PC-3 (cell line): Measurements from ENCODE around the gene RASD2. TPM values are rescaled to one million over a fixed set of nuclear protein-coding genes. Genes with fewer than 3 reads are reported as not detected.

Experiments used
- ATAC-seq: fragments of 200-7000 bp; cut with Tn5 transposase; 2 replicates; pipeline ENCODE4 v1.9.1; 2020; ENCODE audit warnings: mild to moderate bottlenecking, moderate library complexity
- BruUV-seq: library from RNA; stranded (reverse); fragments of 400-500 nt; replicated peaks from 2 replicates; lab custom pipeline; 2021; lab: Mats Ljungman, UMichigan
- CTCF ChIA-PET: fragments of 300-600 bp; sonication (Branson Sonifier 250); formaldehyde crosslinking; loops from one replicate; lab custom pipeline; 2022; ENCODE audit warnings: antibody characterized with exemption; lab: Charles Lee
- POLR2A ChIA-PET: fragments of 300-600 bp; sonication (Branson Sonifier 250); formaldehyde crosslinking; loops from one replicate; lab custom pipeline; 2022; ENCODE audit warnings: antibody characterized with exemption; ENCODE audit not compliant: unreplicated experiment; lab: Charles Lee
- DNase-seq: peaks from one replicate; pipeline ENCODE4 v3.0.0-alpha.2; 2015
- H2AFZ ChIP-seq: fragments of 300-600 bp; sonication (generic); 2 replicates; pipeline ENCODE4 v1.6.0; 2016; ENCODE audit warnings: antibody characterized with exemption, low read length
- H3F3A ChIP-seq: fragments of 300-600 bp; sonication (generic); one replicate; pipeline ENCODE4 v1.6.0; 2017; ENCODE audit warnings: antibody characterized with exemption, low read length, control low read depth, mild to moderate bottlenecking; ENCODE audit not compliant: unreplicated experiment
- H3K27ac ChIP-seq: fragments of 300-600 bp; sonication (generic); 2 replicates; pipeline ENCODE4 v1.5.1; 2016; ENCODE audit warnings: mild to moderate bottlenecking, low read length
- H3K27me3 ChIP-seq: fragments of 300-600 bp; sonication (generic); 2 replicates; pipeline ENCODE4 v1.6.1; 2016; ENCODE audit warnings: low read length, mixed read lengths
- H3K36me3 ChIP-seq: fragments of 300-600 bp; sonication (generic); 2 replicates; pipeline ENCODE4 v1.6.1; 2016; ENCODE audit warnings: low read depth, mixed run types, low read length, mixed read lengths
- H3K4me1 ChIP-seq: fragments of 300-600 bp; sonication (generic); 2 replicates; pipeline ENCODE4 v1.5.1; 2016; ENCODE audit warnings: low read length; ENCODE audit not compliant: insufficient read depth
- H3K4me2 ChIP-seq: fragments of 300-600 bp; sonication (generic); 2 replicates; pipeline ENCODE4 v1.6.0; 2016; ENCODE audit warnings: low read length
- H3K4me3 ChIP-seq: fragments of 300-600 bp; sonication (generic); 2 replicates; pipeline ENCODE4 v1.5.1; 2016; ENCODE audit warnings: mild to moderate bottlenecking, low read length, mixed read lengths
- H3K79me2 ChIP-seq: fragments of 300-600 bp; sonication (generic); 2 replicates; pipeline ENCODE4 v1.6.1; 2017; ENCODE audit warnings: low read length, mixed read lengths
- H3K9ac ChIP-seq: fragments of 300-600 bp; sonication (generic); 2 replicates; pipeline ENCODE4 v1.6.0; 2016; ENCODE audit warnings: mild to moderate bottlenecking, low read length
- H3K9me2 ChIP-seq: fragments of 300-600 bp; sonication (generic); replicated peaks from 2 replicates; pipeline ENCODE4 v1.6.1; 2016; ENCODE audit warnings: mixed run types, low read length, mixed read lengths
- H3K9me3 ChIP-seq: fragments of 300-600 bp; sonication (generic); 2 replicates; pipeline ENCODE4 v1.6.1; 2016; ENCODE audit warnings: low read length, mixed read lengths
- H4K20me1 ChIP-seq: fragments of 300-600 bp; sonication (generic); 2 replicates; pipeline ENCODE4 v1.6.1; 2016; ENCODE audit warnings: low read length, mixed read lengths
- EZH2 ChIP-seq: fragments of 300-600 bp; sonication (generic); IDR thresholded peaks from one replicate; pipeline ENCODE4 v1.6.1; 2017; ENCODE audit warnings: antibody characterized with exemption, mild to moderate bottlenecking, low read length; ENCODE audit not compliant: unreplicated experiment
- EZH2phosphoT487 ChIP-seq: fragments of 300-600 bp; sonication (generic); IDR thresholded peaks from 2 replicates; pipeline ENCODE4 v1.6.1; 2018; ENCODE audit warnings: mild to moderate bottlenecking, antibody characterized with exemption, low read length, borderline replicate concordance
- intact Hi-C: fragments of 100-400 bp; cut with micrococcal nuclease; formaldehyde crosslinking; loops from 2 replicates; pipeline ENCODE4 v1.9.0; 2023
- total RNA-seq: library from RNA; depleted of rRNA; stranded (reverse); fragments of >200 nt; gene quantifications from 2 replicates; pipeline ENCODE4 v1.2.3, GENCODE V29; 2014
- TF ChIP-seq, protein P1 (sequence below): fragments of 300-600 bp; sonication (generic); conservative IDR thresholded peaks from 2 replicates; pipeline ENCODE4 v1.5.1; 2017; ENCODE audit warnings: antibody characterized with exemption, low read depth, mild to moderate bottlenecking, low read length

RASD2 gene
- total RNA-seq, 1 experiment from 2014 or later: 0.07 TPM

DNA sequence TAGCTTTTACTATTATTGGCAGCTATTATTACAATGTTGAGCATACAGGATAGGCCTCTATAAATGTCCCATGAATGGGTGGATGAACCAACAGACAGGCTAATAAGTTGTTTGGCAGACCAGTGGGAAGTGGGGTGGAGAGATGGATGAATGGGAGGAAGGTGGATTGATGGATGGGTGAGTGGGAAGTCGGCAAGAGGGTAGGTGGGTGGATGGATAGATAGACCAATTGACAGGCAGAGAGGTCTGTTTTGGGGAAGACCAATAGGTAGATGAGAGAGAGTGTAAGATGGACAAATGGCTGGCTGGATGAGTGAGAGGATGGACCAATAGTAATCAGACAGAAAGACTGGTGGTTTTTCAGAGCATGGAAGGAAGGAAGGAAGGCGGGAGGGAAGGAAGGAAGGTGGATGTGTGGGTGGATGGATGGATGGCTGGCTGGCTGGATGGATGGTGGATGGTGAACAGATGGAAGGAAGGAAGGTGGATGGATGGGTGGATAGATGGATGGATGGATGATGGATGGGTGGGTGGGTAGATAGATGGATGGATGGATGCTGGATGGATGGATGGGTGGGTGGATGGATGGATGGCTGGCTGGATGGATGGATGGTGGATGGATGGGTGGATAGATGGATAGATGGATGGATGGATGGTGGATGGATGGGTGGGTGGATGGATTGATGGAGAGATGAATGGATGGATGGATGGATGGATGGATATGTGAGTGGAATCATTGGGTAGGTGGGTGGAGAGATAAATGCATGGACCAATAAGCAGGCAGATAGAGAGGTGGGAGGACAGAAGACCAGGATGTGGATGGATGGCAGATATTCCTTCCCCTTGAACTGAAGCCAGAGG is 37.4 kb downstream of the RASD2 start:
- Histone ChIP-seq H3K27me3 (no peaks in the 10 kb centered on the region), H3K9me2 (no peaks in the 10 kb centered on the region), H3K4me3 (no peak overlapping the region), H3K27ac (no peak overlapping the region), H3K9me3 (no peaks in the 10 kb centered on the region), H3F3A (no peaks in the 10 kb centered on the region), H3K4me2 (no peak overlapping the region), H4K20me1 (no peaks in the 10 kb centered on the region), H3K79me2 (no peaks in the 10 kb centered on the region), H3K4me1 (no peaks in the 10 kb centered on the region), H3K36me3 (no peaks in the 10 kb centered on the region; the same call in 1 of the 2 replicates), H2AFZ (no peak overlapping the region), H3K9ac (no peak overlapping the region)
- ATAC-seq: no peak
- TF ChIP-seq, protein P1, sequence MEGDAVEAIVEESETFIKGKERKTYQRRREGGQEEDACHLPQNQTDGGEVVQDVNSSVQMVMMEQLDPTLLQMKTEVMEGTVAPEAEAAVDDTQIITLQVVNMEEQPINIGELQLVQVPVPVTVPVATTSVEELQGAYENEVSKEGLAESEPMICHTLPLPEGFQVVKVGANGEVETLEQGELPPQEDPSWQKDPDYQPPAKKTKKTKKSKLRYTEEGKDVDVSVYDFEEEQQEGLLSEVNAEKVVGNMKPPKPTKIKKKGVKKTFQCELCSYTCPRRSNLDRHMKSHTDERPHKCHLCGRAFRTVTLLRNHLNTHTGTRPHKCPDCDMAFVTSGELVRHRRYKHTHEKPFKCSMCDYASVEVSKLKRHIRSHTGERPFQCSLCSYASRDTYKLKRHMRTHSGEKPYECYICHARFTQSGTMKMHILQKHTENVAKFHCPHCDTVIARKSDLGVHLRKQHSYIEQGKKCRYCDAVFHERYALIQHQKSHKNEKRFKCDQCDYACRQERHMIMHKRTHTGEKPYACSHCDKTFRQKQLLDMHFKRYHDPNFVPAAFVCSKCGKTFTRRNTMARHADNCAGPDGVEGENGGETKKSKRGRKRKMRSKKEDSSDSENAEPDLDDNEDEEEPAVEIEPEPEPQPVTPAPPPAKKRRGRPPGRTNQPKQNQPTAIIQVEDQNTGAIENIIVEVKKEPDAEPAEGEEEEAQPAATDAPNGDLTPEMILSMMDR: no peak
- TF ChIP-seq EZH2phosphoT487 (no peak), EZH2 (no peak)
- ChIA-PET POLR2A (no interaction called here), CTCF (no interaction called here)
- intact Hi-C loops: no loop called here
- DNase-seq: no peak
- BruUV-seq: no TSS peak

DNA sequence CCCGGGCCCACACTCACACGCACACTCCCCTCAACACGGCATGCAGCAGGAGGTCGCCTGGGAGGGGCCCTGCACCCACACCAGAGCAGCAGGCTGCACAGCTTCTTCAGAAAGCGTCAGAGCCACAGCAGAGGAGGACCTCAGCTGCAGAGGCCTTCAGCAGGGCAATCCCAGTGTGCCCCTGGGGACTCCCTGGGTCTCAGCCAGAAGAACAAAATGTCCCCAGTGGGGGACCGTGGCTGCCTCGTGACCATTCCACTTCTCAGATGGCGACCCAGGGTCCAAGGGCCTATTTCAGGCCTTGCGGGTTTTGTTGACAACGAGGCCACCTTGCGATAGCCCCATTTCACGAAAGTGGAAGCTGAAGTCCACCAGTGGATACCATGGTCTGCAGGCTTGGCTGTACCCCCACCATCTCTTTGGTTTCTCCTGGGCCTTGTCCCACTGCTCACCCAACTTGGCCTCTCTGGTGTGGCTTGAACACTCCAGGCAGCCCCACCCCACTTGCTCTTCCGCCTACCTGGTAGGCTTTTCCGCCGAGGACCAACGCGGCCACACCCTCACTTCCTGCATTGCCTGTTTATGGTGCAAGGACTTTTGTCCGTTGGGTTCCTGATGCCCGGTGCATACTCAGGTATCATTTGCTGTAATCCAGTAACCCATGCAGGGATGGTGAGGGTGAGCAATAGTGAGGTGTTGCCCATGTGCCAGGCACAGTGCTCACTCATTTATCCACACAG is 38.4 kb downstream of the RASD2 start:
- CTCF ChIA-PET: no interaction called here

More for the DNA sequence above, 38.4 kb downstream of the RASD2 start:
- TF ChIP-seq, protein P1: no peak
- TF ChIP-seq EZH2 (no peak), EZH2phosphoT487 (no peak)
- Histone ChIP-seq H3K27me3 (no peaks in the 10 kb centered on the region), H3K4me3 (no peak overlapping the region), H4K20me1 (no peaks in the 10 kb centered on the region), H3F3A (no peaks in the 10 kb centered on the region), H3K27ac (no peak overlapping the region), H3K79me2 (no peaks in the 10 kb centered on the region), H3K9me2 (no peaks in the 10 kb centered on the region), H3K4me2 (no peak overlapping the region), H3K36me3 (no peaks in the 10 kb centered on the region; the same call in 1 of the 2 replicates), H3K9me3 (no peaks in the 10 kb centered on the region), H2AFZ (no peak overlapping the region), H3K9ac (no peak overlapping the region), H3K4me1 (0 out of 2 replicates have a peak, but pooled peaks cover 3% of the 10 kb centered on the region)
- no TSS peak for BruUV-seq
- DNase-seq (no peak), ATAC-seq (no peak)
- POLR2A ChIA-PET: no interaction called here
- intact Hi-C loops: no loop called here
